Mononuclear cell (primary cell): Measurements from ENCODE around the gene LHFPL2. TPM values are rescaled to one million over a fixed set of nuclear protein-coding genes. Genes with fewer than 3 reads are reported as not detected.

Source experiments
- H3K27me3 ChIP-seq: 2 replicates; pipeline ENCODE4 v1.6.0; 2011; ENCODE audit warnings: low read length, control low read depth; ENCODE audit not compliant: insufficient read depth
- H3K4me1 ChIP-seq: 2 replicates; pipeline ENCODE4 v1.5.1; 2011; ENCODE audit warnings: mild to moderate bottlenecking, low read length, control low read depth; ENCODE audit not compliant: insufficient read depth
- H3K4me3 ChIP-seq: 2 replicates; pipeline ENCODE4 v1.5.1; 2011; ENCODE audit warnings: mild to moderate bottlenecking, low read length, moderate library complexity
- H3K9me3 ChIP-seq: 2 replicates; pipeline ENCODE4 v1.5.1; 2011; ENCODE audit warnings: low read depth, mild to moderate bottlenecking, control low read depth, low read length
- total RNA-seq: library from RNA; depleted of rRNA; stranded (reverse); fragments of >200 nt; gene quantifications from one replicate; pipeline ENCODE4 v1.2.3, GENCODE V29; 2012

LHFPL2 gene
- total RNA-seq, 1 donor = 9.4 TPM

- Histone ChIP-seq H3K4me3 (no peak overlapping the region), H3K4me1 (peaks cover 31% of the 10 kb centered on the region), H3K27me3 (no peaks in the 10 kb centered on the region), H3K9me3 (no peaks in the 10 kb centered on the region)
These were observed 108.1 kb downstream of the LHFPL2 start for GRCh38 chr5:78540335-78541085.

- Histone ChIP-seq H3K9me3 (no peaks in the 10 kb centered on the region), H3K27me3 (no peaks in the 10 kb centered on the region), H3K4me3 (no peak overlapping the region), H3K4me1 (peaks cover 47% of the 10 kb centered on the region)
These were observed 110.2 kb downstream of the LHFPL2 start for GRCh38 chr5:78538240-78538850.

- no peaks in the 10 kb centered on the region for H3K9me3 ChIP-seq
- H3K27me3 ChIP-seq = no peaks in the 10 kb centered on the region
- no peak overlapping the region for H3K4me3 ChIP-seq
- H3K4me1 ChIP-seq = peaks cover 47% of the 10 kb centered on the region
These were observed 110.8 kb downstream of the LHFPL2 start for GRCh38 chr5:78537821-78538220.

- H3K4me3 ChIP-seq = no peak overlapping the region
- no peaks in the 10 kb centered on the region for H3K9me3 ChIP-seq
- H3K27me3 ChIP-seq = no peaks in the 10 kb centered on the region
- peaks cover 47% of the 10 kb centered on the region for H3K4me1 ChIP-seq
These were observed 111.2 kb downstream of the LHFPL2 start for GRCh38 chr5:78537411-78537810.

- peaks cover 44% of the 10 kb centered on the region for H3K4me1 ChIP-seq
- no peak overlapping the region for H3K4me3 ChIP-seq
- no peaks in the 10 kb centered on the region for H3K27me3 ChIP-seq
- H3K9me3 ChIP-seq = no peaks in the 10 kb centered on the region
These were observed 111.8 kb downstream of the LHFPL2 start for GRCh38 chr5:78536661-78537196.

GRCh38 chr5:78534905-78535200, 113.7 kb downstream of the LHFPL2 start:
- Histone ChIP-seq H3K9me3 (no peaks in the 10 kb centered on the region), H3K4me3 (no peak overlapping the region), H3K27me3 (no peaks in the 10 kb centered on the region), H3K4me1 (peaks cover 40% of the 10 kb centered on the region)

GRCh38 chr5:78534148-78534904, 114.2 kb downstream of the LHFPL2 start:
- Histone ChIP-seq H3K4me1 (peaks cover 37% of the 10 kb centered on the region), H3K27me3 (no peaks in the 10 kb centered on the region), H3K9me3 (no peaks in the 10 kb centered on the region), H3K4me3 (no peak overlapping the region)

GRCh38 chr5:78533356-78533755, 115.2 kb downstream of the LHFPL2 start:
- Histone ChIP-seq H3K9me3 (no peaks in the 10 kb centered on the region), H3K4me3 (no peak overlapping the region), H3K4me1 (peaks cover 44% of the 10 kb centered on the region), H3K27me3 (no peaks in the 10 kb centered on the region)

- Histone ChIP-seq H3K9me3 (no peaks in the 10 kb centered on the region), H3K27me3 (no peaks in the 10 kb centered on the region), H3K4me3 (no peak overlapping the region), H3K4me1 (peaks cover 70% of the 10 kb centered on the region)
These were observed 118.1 kb downstream of the LHFPL2 start for GRCh38 chr5:78530342-78531096.

GRCh38 chr5:78527925-78528324, 120.6 kb downstream of the LHFPL2 start:
- no peaks in the 10 kb centered on the region for H3K9me3 ChIP-seq
- H3K4me1 ChIP-seq = peaks cover 53% of the 10 kb centered on the region
- H3K27me3 ChIP-seq = no peaks in the 10 kb centered on the region
- no peak overlapping the region for H3K4me3 ChIP-seq

GRCh38 chr5:78527054-78527859, 121.3 kb downstream of the LHFPL2 start:
- peaks cover 53% of the 10 kb centered on the region for H3K4me1 ChIP-seq
- no peaks in the 10 kb centered on the region for H3K9me3 ChIP-seq
- no peak overlapping the region for H3K4me3 ChIP-seq
- H3K27me3 ChIP-seq = no peaks in the 10 kb centered on the region

- no peaks in the 10 kb centered on the region for H3K9me3 ChIP-seq
- H3K4me1 ChIP-seq = peaks cover 49% of the 10 kb centered on the region
- H3K27me3 ChIP-seq = no peaks in the 10 kb centered on the region
- H3K4me3 ChIP-seq = no peak overlapping the region
These were observed 122.5 kb downstream of the LHFPL2 start for GRCh38 chr5:78526049-78526525.

GRCh38 chr5:78523314-78524193, 125.0 kb downstream of the LHFPL2 start:
- Histone ChIP-seq H3K4me3 (no peak overlapping the region), H3K4me1 (peaks cover 28% of the 10 kb centered on the region), H3K9me3 (no peaks in the 10 kb centered on the region), H3K27me3 (no peaks in the 10 kb centered on the region)
